ENCODE data around the gene KRTAP10-5.
"Not testable (repeated sequence)": the region's sequence is repeated elsewhere in the genome, so short reads cannot be mapped to it uniquely, and the experiment has no call there.

The KRTAP10-5 gene

DNA sequence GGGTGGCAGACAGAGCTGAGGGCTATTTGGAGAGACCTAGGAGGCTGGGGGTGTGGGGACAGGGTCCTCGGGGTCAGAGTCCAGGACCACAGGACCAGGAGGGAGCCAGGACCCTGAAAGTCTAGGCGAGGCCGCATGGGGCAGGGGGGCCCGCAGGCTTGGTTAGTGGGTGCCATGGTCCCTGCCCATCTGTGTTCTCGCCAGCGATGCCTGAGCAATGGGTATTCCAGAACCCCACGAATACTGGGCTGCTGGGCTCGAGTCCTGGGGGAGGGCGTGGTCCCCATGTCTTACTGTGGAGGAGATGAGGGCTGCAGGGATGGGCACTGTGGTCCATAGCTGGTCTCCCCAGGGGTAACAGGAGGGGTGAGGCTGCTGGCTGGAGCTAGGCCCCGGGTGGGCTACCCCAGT lies 9.9 kb upstream of the KRTAP10-5 start:
- DNase-seq: no peak

DNA sequence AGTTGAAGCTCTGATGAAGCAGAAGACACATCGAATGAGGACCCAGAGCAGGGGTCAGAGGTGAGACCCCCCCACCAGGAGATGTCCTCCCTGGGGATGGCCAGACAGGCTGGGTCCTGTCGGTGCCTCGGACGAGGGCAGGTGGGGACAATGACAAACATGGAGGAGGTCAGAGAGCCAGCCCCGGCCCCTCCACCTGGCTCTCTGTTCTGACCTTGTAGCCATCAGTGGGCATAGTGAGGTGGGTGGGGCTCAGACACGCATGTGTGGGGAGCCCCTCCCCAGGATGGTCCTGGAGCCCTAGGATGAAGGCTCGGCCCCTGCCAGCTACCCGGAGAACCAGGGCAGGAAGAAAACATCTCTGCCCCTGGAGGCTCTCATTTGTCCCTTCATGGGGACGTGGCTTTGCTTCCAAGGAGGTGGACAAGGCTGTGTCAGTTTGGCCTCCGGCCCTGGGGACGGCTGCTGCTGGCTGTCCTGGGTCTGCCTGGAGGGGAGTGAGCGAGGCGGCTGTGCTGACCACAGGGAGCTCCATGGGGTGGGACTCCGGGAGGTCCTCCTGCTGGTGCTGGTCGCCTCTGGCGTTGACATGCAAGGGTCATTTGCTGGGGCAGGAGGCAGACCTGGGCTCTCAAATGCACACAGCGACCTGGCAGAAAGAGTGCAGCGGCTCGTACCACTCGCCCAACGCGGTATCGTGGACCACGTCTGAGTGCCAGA lies 9.3 kb upstream of the KRTAP10-5 start:
- DNase-seq: no peak

DNA sequence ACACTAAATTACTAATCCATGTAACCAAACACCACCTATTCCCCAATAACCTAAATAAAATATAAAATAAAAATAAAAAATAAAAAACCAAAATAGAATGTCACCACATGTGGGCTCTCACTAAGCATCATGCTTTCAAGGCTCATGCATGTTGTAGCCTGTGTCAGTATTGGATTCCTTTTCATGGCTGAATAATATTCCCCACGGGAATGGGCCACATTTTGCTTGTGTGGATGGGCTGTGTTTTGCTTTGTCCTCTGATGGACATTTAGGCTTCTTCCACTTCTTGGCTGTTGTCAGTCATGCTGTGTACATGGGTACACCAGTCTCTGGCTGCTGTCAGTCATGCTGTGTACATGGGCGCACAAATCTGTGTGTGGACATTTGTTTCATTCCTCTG lies 8.7 kb upstream of the KRTAP10-5 start:
- no peak for DNase-seq

- no peak for DNase-seq
Observed at GRCh38 chr21:44585892-44586291, 5.5 kb upstream of the KRTAP10-5 start.

GRCh38 chr21:44583800-44584147 lies 3.4 kb upstream of the KRTAP10-5 start:
- DNase-seq: no peak

- no peak for DNase-seq
Observed at GRCh38 chr21:44583089-44583799, 2.8 kb upstream of the KRTAP10-5 start.

DNA sequence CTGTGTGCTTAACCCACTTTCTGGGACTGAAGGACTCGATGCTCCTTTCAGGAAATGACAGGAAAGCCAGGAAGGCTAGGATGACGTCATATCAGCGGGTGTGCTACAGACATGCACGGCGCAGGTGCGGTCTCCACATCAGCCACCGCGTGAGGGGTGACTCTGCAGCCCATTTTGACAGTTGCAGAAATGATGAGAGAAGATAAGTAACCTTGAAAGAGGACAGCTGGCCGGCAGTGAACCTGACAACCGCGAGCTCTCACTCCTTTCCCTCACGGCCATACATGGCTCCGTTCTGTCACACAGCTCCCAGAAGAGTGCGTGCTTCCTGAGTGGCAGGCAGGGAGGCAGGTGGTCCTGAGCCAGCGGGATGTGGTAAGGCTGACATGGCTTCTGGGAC lies 1.7 kb upstream of the KRTAP10-5 start:
- no peak for DNase-seq

- no peak for DNase-seq
Observed at GRCh38 chr21:44581158-44581557, 754 bp upstream of the KRTAP10-5 start.

- no peak for DNase-seq
Observed at GRCh38 chr21:44579833-44580144, 615 bp downstream of the KRTAP10-5 start.

- no peak for DNase-seq
Observed at GRCh38 chr21:44579056-44579832, 1.2 kb downstream of the KRTAP10-5 start.

DNA sequence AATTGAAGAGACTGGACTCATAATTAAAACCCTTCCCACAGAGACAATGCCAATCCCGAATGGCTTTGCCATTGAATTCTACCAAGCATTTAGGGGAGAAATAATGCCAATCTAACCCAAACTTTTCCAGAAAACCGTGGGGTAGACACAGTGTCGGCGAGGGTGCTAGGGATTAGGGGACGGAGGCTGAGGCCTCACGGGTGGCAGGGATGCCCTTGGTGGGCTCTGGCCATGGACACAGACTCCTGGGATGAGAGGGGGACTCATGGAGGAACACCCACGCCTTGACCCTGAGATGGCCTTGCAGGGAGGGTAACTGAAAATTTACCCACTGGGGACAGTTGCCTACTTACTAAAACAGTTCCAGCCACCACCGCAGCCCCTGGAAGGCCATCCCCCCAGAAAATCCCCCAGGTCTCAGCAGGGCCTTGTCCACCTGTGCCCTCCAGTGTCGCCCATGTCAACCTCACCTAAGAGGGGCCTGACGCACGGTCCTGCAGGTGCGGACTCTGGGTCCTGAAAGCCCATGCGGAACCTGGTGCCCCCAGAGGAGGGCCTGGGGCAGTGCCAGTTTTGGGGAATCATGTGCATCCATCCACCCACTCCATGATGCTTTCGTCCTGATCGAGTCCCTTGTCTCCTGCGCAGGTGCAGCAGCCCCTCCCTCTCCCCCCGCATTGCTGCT lies 1.9 kb downstream of the KRTAP10-5 start:
- no peak for DNase-seq

GRCh38 chr21:44576025-44576420 lies 4.4 kb downstream of the KRTAP10-5 start:
- DNase-seq: no peak

GRCh38 chr21:44575307-44576024 lies 4.9 kb downstream of the KRTAP10-5 start:
- no peak for DNase-seq

- DNase-seq: no peak
Observed at GRCh38 chr21:44574457-44575306, 5.7 kb downstream of the KRTAP10-5 start.

DNA sequence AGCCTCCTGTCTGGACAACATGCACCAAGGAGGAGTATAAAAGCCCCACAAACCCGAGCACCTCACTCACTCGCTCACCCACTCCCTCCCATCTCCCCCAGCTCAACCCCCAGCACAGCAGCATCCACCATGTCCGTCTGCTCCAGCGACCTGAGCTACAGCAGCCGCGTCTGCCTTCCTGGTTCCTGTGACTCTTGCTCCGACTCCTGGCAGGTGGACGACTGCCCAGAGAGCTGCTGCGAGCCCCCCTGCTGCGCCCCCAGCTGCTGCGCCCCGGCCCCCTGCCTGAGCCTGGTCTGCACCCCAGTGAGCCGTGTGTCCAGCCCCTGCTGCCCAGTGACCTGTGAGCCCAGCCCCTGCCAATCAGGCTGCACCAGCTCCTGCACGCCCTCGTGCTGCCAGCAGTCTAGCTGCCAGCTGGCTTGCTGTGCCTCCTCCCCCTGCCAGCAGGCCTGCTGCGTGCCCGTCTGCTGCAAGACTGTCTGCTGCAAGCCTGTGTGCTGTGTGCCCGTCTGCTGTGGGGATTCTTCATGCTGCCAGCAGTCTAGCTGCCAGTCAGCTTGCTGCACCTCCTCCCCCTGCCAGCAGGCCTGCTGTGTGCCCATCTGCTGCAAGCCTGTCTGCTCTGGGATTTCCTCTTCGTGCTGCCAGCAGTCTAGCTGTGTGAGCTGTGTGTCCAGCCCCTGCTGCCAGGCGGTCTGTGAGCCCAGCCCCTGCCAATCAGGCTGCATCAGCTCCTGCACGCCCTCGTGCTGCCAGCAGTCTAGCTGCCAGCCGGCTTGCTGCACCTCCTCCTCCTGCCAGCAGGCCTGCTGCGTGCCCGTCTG lies 6.6 kb downstream of the KRTAP10-5 start, which contains the start of gene KRTAP10-4:
Gene KRTAP10-4, plus strand, starts transcription at position 100 of the 827 bp plus-strand sequence. Its CDS starts 30 bp downstream, at position 130.
- DNase-seq: not testable (repeated sequence)

DNA sequence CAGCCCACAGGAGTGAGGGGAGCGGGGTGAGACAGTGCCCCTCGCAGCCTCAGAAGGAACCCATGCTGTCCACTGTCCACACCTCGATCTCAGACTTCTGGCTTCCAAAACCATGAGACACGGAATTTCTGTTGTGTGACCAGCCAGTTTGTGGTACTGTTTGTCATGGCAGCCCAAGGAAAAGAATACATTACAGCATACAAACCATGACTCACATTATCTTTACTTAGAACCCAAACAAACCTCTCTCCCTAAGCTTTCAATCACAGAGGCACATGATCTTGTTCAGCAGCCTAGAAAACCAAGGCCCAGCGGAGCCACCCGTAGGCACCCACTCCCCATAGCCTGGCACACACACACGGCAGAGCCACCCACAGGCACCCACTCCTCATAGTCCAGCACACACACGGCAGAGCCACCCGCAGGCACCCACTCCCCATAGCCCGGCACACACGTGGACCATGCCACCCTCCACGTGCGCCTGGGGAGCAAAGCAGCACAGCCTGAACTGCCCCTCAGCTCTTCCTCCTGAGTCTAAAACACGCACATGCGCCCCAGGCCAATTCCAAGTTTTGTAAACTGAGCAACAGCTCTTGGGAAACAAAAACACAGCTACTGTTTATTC lies 7.3 kb downstream of the KRTAP10-5 start:
- DNase-seq: no peak

DNA sequence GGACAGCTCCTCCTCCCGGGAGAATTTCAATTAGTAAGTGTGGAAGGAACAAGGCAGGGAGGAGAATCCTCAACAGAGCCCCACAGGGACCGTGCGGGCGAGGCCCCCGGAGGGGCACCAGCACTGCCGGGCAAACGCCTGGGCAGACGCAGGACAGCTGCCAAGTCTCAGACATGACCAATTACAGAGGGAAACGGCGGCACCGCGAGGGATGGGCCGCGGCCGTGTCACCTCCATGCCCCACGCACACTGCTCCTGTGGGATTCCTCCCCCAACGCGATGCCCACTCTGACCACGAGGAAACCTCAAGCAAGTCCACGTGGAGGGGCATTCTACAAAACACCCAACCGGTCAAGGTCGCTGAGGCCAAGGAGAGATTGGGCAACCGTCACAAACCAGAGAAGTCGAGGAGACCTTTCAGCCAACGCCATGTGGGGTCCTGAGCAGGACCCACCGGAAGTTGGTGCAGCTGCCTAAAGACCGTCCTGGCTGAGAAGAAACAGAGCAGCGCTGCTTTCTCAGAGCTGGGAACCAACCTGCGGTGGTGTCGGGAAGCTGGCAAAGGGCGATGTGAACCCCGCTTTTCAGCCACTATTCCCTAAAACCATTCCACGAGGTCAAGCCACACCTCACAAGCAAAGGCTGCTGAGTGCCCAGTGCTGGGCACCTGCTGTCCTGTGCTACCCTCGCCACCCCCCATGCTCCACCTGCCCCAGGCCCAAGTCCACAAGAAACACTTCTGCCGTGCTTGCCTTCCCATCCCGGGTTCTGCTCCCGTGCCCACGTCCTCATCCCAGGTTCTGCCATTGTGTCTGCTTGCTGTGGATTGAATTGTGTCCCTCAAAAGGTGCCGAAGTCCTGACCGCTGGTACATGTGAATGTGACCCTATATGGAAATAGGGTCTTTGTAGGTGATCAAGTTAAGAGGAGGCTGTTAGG lies 8.3 kb downstream of the KRTAP10-5 start:
- DNase-seq: no peak

- DNase-seq: no peak
Observed at GRCh38 chr21:44571296-44571695, 9.1 kb downstream of the KRTAP10-5 start.

Measured in NCI-H2107 (cell line).